GM23248 (cell line): ENCODE data around the gene NDUFA5. TPM values are rescaled to one million over a fixed set of nuclear protein-coding genes. Genes with fewer than 3 reads are reported as not detected.
A peak's percentile ranks its signal among the peaks of the same experiment; 100 is the strongest.

ENCODE experiments used
- DNase-seq: peaks from one replicate; pipeline ENCODE4 v3.0.0-alpha.2; 2015
- H2AFZ ChIP-seq: fragments of 200-600 bp; sonication (generic); 2 replicates; pipeline ENCODE4 v1.6.1; 2016; ENCODE audit warnings: antibody characterized with exemption
- H3F3A ChIP-seq: fragments of 200-600 bp; sonication (generic); 2 replicates; pipeline ENCODE4 v1.6.1; 2016; ENCODE audit warnings: mild to moderate bottlenecking, antibody characterized with exemption, mixed run types; ENCODE audit not compliant: insufficient read depth
- H3K27ac ChIP-seq: fragments of 200-600 bp; sonication (generic); 2 replicates; pipeline ENCODE4 v1.5.1; 2016; ENCODE audit warnings: mild to moderate bottlenecking
- H3K27me3 ChIP-seq: fragments of 200-600 bp; sonication (generic); replicated peaks from 2 replicates; pipeline ENCODE4 v1.6.1; 2016; ENCODE audit warnings: mild to moderate bottlenecking; ENCODE audit not compliant: insufficient read depth
- H3K36me3 ChIP-seq: fragments of 200-600 bp; sonication (generic); 2 replicates; pipeline ENCODE4 v1.6.1; 2016; ENCODE audit warnings: low read depth, mild to moderate bottlenecking
- H3K4me1 ChIP-seq: fragments of 200-600 bp; sonication (generic); 2 replicates; pipeline ENCODE4 v1.6.1; 2016; ENCODE audit warnings: mild to moderate bottlenecking; ENCODE audit not compliant: insufficient read depth
- H3K4me2 ChIP-seq: fragments of 200-600 bp; sonication (generic); one replicate; pipeline ENCODE4 v1.6.1; 2016; ENCODE audit warnings: mild to moderate bottlenecking; ENCODE audit not compliant: unreplicated experiment
- H3K4me3 ChIP-seq: fragments of 200-600 bp; sonication (generic); 2 replicates; pipeline ENCODE4 v1.5.1; 2016; ENCODE audit warnings: mild to moderate bottlenecking
- H3K79me2 ChIP-seq: fragments of 200-600 bp; sonication (generic); 2 replicates; pipeline ENCODE4 v1.6.1; 2016; ENCODE audit warnings: mild to moderate bottlenecking; ENCODE audit not compliant: insufficient read depth
- H3K9ac ChIP-seq: fragments of 200-600 bp; sonication (generic); 2 replicates; pipeline ENCODE4 v1.6.1; 2016; ENCODE audit warnings: mild to moderate bottlenecking
- H3K9me2 ChIP-seq: fragments of 200-600 bp; sonication (generic); 2 replicates; pipeline ENCODE4 v1.6.1; 2016; ENCODE audit warnings: mixed run types, mild to moderate bottlenecking, moderate library complexity; ENCODE audit not compliant: insufficient read depth
- H3K9me3 ChIP-seq: fragments of 200-600 bp; sonication (generic); one replicate; pipeline ENCODE4 v1.6.1; 2017; ENCODE audit warnings: low read depth
- H4K20me1 ChIP-seq: fragments of 200-600 bp; sonication (generic); 2 replicates; pipeline ENCODE4 v1.6.0; 2016; ENCODE audit not compliant: insufficient read depth
- EZH2 ChIP-seq: fragments of 200-600 bp; sonication (generic); IDR thresholded peaks from 2 replicates; pipeline ENCODE4 v1.6.1; 2018; ENCODE audit warnings: antibody characterized with exemption, mild to moderate bottlenecking; ENCODE audit not compliant: insufficient read depth, poor library complexity, severe bottlenecking
- EZH2phosphoT487 ChIP-seq: fragments of 200-600 bp; sonication (generic); IDR thresholded peaks from 2 replicates; pipeline ENCODE4 v1.6.1; 2018; ENCODE audit warnings: antibody characterized with exemption, moderate library complexity, mild to moderate bottlenecking, low read depth; ENCODE audit not compliant: insufficient read depth
- WGBS, 2 experiments: methylation state at CpG; one replicate each; pipeline ENCODE4 v1.1.6; 2015 to 2017; ENCODE audit warnings: low lambda C conversion rate in 2 of 2, low coverage in 1 of 2; ENCODE audit errors: missing lambda C conversion rate in 2 of 2; 5-methylcytosine and 5-hydroxymethylcytosine counted together
- in situ Hi-C: fragments of 300-500 bp; cut with MboI; formaldehyde crosslinking; loops from 2 replicates; pipeline ENCODE4 v1.15.0; 2020
- polyA plus RNA-seq: library from polyadenylated mRNA; unstranded; fragments of >200 nt; fragmentation: Nextera tagmentation; extraction: Ambion mirVana; gene quantifications from 2 replicates; pipeline ENCODE4 v1.2.1, GENCODE V29; 2016
- total RNA-seq: library from RNA; depleted of rRNA; stranded (reverse); fragments of >200 nt; shearing (Covaris generic); gene quantifications from 2 replicates; pipeline ENCODE4 v1.2.3, GENCODE V29; 2014; rRNA removed

NDUFA5 gene
- total and polyA plus RNA-seq, 2 experiments from 2014 or later, result 52.4 to 110 TPM

DNA sequence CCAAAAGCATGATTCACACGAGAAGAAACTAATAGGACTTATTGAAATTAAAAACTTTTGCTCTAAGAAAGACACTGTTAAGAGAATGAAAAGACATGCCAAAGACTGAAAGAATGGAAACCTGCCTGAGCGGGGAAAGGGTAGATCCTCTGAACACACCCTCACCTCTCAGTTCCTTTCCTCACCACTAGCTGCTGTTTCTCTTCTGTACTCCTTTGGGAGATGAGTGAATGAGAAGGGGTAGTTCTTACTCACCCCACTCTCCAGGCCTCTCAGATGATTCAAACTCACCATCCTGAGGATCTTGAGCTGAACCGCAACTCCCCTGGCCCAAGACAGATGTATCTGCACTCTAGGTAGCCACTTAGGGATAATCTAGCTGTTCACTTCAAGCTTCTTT, 65.1 kb downstream of the NDUFA5 start:
- 26 to 37% methylated on average over 3 of the region's 3 CpGs for WGBS, 2 experiments
- in situ Hi-C loops, result no loop called here
- H3K36me3 ChIP-seq, result no peaks in the 10 kb centered on the region

More for the DNA sequence above, 65.1 kb downstream of the NDUFA5 start:
- no peak overlapping the region for H3K9ac ChIP-seq
- H3K4me2 ChIP-seq, result no peak overlapping the region
- no peak overlapping the region for H3K27ac ChIP-seq
- no peaks in the 10 kb centered on the region for H3K9me2 ChIP-seq
- no peak overlapping the region for H3K4me3 ChIP-seq
- H4K20me1 ChIP-seq, result no peaks in the 10 kb centered on the region
- no peaks in the 10 kb centered on the region for H3K79me2 ChIP-seq
- H3K27me3 ChIP-seq, result no peaks in the 10 kb centered on the region
- no peak overlapping the region for H2AFZ ChIP-seq
- no peaks in the 10 kb centered on the region for H3K9me3 ChIP-seq
- H3K4me1 ChIP-seq, result no peaks in the 10 kb centered on the region
- no peaks in the 10 kb centered on the region for H3F3A ChIP-seq
- peak; percentile 19 for DNase-seq
- TF ChIP-seq EZH2phosphoT487, result no peak
- no peak for TF ChIP-seq EZH2

Other genes starting within 250 kb of the NDUFA5 start
- 0.13 TPM in 1 of 2 replicates, not detected in the other for gene IQUB, start 23.2 kb downstream of the NDUFA5 start, total RNA-seq
- gene IQUB, start 23.2 kb downstream of the NDUFA5 start, polyA plus RNA-seq, result 0.10 TPM in 1 of 2 replicates, not detected in the other
- not detected in 2 replicates for gene ASB15, start 44.0 kb upstream of the NDUFA5 start, total RNA-seq
- gene ASB15, start 44.0 kb upstream of the NDUFA5 start, polyA plus RNA-seq, result not detected in 2 replicates
- not detected in 2 replicates for gene LMOD2, start 98.0 kb upstream of the NDUFA5 start, total RNA-seq
- gene LMOD2, start 98.0 kb upstream of the NDUFA5 start, polyA plus RNA-seq, result not detected in 2 replicates
- 11.6 and 13.2 TPM in 2 replicates for gene WASL, start 191.2 kb upstream of the NDUFA5 start, total RNA-seq
- gene WASL, start 191.2 kb upstream of the NDUFA5 start, polyA plus RNA-seq, result 20.7 and 21.5 TPM in 2 replicates